Choroid plexus epithelial cell (primary cell): ENCODE results near the gene GALNT14.

Source experiments
- DNase-seq: peaks from one replicate; pipeline ENCODE4 v3.0.0-alpha.2; 2010; ENCODE audit warnings: low read depth
- H3K4me3 ChIP-seq: 2 replicates; pipeline ENCODE4 v1.5.1; 2011; ENCODE audit warnings: low read depth, mild to moderate bottlenecking, control low read depth, low read length, moderate library complexity
- CTCF ChIP-seq: conservative IDR thresholded peaks from 2 replicates; pipeline ENCODE4 v1.5.1; 2011; ENCODE audit warnings: low read depth, mild to moderate bottlenecking, control low read depth, inconsistent platforms, low read length, moderate library complexity

The GALNT14 gene

GRCh38 chr2:31051258-31052140, 86.7 kb downstream of the GALNT14 start:
- TF ChIP-seq CTCF: no peak
- no peak overlapping the region for H3K4me3 ChIP-seq
- no peak for DNase-seq

GRCh38 chr2:31049916-31050588, 88.2 kb downstream of the GALNT14 start:
- no peak for TF ChIP-seq CTCF
- H3K4me3 ChIP-seq: no peak overlapping the region
- no peak for DNase-seq

GRCh38 chr2:31049264-31049663, 89.0 kb downstream of the GALNT14 start:
- no peak overlapping the region for H3K4me3 ChIP-seq
- no peak for DNase-seq
- TF ChIP-seq CTCF: no peak

- DNase-seq: no peak
- no peak overlapping the region for H3K4me3 ChIP-seq
- no peak for TF ChIP-seq CTCF
Observed at GRCh38 chr2:31047599-31047998, 90.6 kb downstream of the GALNT14 start.

GRCh38 chr2:31038385-31038784, 99.9 kb downstream of the GALNT14 start:
- TF ChIP-seq CTCF: no peak
- no peak overlapping the region for H3K4me3 ChIP-seq

GRCh38 chr2:31037058-31037457, 101.2 kb downstream of the GALNT14 start:
- DNase-seq: peak; percentile 5
- H3K4me3 ChIP-seq: no peak overlapping the region
- TF ChIP-seq CTCF: no peak

More at GRCh38 chr2:31038385-31038784, 99.9 kb downstream of the GALNT14 start:
- no peak for DNase-seq
